HFF-Myc (cell line): Measurements from ENCODE around the gene STK10.

Source experiments
- DNase-seq: peaks from one replicate; pipeline ENCODE4 v3.0.0-alpha.2; 2011; ENCODE audit warnings: low read depth; ENCODE audit errors: extremely low read depth
- H3K4me3 ChIP-seq: replicated peaks from 2 replicates; pipeline ENCODE4 v1.5.1; 2011; ENCODE audit warnings: low read depth, mild to moderate bottlenecking, control low read depth, low read length
- TF ChIP-seq, protein P1 (sequence below): IDR thresholded peaks from 2 replicates; pipeline ENCODE4 v1.5.1; 2012; ENCODE audit warnings: mild to moderate bottlenecking, low read depth, low read length, control low read depth; ENCODE audit errors: missing control alignments

Gene STK10

DNA sequence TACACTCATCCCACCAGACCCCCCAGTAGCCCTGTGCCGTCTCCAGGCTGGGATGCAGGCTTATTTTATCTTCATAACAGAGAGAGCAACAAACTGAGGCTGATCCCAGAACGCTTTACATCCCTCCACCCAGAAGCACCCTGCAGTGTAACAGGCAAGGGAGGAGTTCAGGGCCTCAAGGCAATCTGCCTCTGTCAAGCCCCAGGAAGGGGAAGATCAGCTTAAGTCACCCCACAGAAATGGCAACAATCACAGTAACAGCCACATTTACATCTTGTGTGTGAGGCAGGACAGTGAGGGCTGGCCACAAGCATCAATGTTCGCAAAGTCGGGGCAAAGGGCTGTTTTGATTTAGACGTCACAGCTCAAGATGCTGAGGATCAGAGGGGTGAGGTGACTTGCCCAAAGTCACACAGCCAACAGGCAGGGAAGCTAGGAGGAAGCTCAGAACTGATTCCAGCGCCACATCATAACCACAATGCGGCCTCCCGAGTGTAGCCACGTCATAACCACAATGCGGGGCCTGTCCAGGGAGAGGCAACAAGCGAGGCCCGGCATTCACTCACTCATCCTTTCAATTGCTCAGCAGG, 14.4 kb downstream of the STK10 start:
- no peak for DNase-seq
- no peak overlapping the region for H3K4me3 ChIP-seq
- TF ChIP-seq, protein P1, sequence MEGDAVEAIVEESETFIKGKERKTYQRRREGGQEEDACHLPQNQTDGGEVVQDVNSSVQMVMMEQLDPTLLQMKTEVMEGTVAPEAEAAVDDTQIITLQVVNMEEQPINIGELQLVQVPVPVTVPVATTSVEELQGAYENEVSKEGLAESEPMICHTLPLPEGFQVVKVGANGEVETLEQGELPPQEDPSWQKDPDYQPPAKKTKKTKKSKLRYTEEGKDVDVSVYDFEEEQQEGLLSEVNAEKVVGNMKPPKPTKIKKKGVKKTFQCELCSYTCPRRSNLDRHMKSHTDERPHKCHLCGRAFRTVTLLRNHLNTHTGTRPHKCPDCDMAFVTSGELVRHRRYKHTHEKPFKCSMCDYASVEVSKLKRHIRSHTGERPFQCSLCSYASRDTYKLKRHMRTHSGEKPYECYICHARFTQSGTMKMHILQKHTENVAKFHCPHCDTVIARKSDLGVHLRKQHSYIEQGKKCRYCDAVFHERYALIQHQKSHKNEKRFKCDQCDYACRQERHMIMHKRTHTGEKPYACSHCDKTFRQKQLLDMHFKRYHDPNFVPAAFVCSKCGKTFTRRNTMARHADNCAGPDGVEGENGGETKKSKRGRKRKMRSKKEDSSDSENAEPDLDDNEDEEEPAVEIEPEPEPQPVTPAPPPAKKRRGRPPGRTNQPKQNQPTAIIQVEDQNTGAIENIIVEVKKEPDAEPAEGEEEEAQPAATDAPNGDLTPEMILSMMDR = no peak

DNA sequence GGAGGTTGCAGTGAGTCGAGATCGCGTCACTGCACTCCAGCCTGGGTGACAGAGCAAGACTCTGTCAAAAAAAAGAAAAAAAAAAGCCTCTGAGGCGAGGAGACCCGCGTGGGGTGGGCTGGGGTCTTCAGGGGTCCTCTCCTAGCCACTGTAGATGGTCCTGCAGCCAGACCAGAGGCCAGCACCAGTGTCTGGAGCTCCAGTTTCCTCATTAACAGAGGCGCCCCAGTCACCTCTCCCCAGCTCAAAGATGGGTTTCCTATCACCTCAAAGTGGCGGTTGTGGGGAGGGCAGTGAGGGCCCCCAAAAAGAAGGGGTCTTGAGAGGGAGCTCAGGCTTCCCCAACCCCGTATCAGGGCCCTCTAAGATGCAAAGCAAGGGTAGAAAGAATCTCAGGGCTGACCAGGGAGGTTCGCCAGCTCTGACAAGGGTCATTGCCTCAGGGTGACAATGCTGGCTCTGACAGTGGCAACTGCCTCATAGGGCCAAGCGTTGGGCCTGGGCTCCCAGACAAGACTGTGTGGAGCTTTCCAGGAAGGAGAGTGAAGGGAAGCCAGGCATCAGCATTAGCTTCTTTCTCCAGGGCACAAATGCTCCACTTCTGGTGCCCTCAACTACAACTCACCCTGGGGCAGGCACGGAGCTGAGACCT, 15.0 kb downstream of the STK10 start:
- no peak overlapping the region for H3K4me3 ChIP-seq
- DNase-seq = no peak
- TF ChIP-seq, protein P1 = no peak

- TF ChIP-seq, protein P1 = no peak
- DNase-seq = no peak
- H3K4me3 ChIP-seq = no peak overlapping the region
Measured at GRCh38 chr5:172171118-172171517, 16.9 kb downstream of the STK10 start.

GRCh38 chr5:172170251-172170701, 17.7 kb downstream of the STK10 start:
- no peak for DNase-seq
- TF ChIP-seq, protein P1 = no peak
- H3K4me3 ChIP-seq = no peak overlapping the region

- H3K4me3 ChIP-seq = no peak overlapping the region
- no peak for DNase-seq
- TF ChIP-seq, protein P1 = no peak
Measured at GRCh38 chr5:172169216-172169615, 18.8 kb downstream of the STK10 start.

- TF ChIP-seq, protein P1 = no peak
- no peak overlapping the region for H3K4me3 ChIP-seq
- DNase-seq = no peak
Measured at GRCh38 chr5:172168311-172168710, 19.7 kb downstream of the STK10 start.
